HepG2 (cell line): ENCODE results near the gene DDX10. TPM values are rescaled to one million over a fixed set of nuclear protein-coding genes. Genes with fewer than 3 reads are reported as not detected.

Source experiments
- ATAC-seq: fragments of 200-7000 bp; cut with Tn5 transposase; 3 replicates; pipeline ENCODE4 v1.9.1; 2020; ENCODE audit warnings: mild to moderate bottlenecking, moderate library complexity
- BruUV-seq: library from RNA; stranded (reverse); fragments of 400-500 nt; replicated peaks from 2 replicates; lab custom pipeline; 2021; lab: Mats Ljungman, UMichigan
- CTCF ChIA-PET: fragments of 300-600 bp; formaldehyde crosslinking; extraction: SDS; loops from one replicate; lab custom pipeline; 2021; ENCODE audit warnings: low total read pairs, inconsistent platforms, low intra/inter-chr PET ratio; lab: Yijun Ruan, JAX
- POLR2A ChIA-PET: fragments of 350-600 bp; sonication (Branson Sonifier 250); formaldehyde crosslinking; loops from one replicate; lab custom pipeline; 2020; ENCODE audit warnings: antibody characterized with exemption, inconsistent platforms; lab: Yijun Ruan, JAX
- DNase-seq: peaks from one replicate; pipeline ENCODE4 v3.0.0-alpha.2; 2015; ENCODE audit warnings: low spot score
- FAIRE-seq: peaks from 3 replicates; lab custom pipeline; 2011; peaks lifted over from hg19 to GRCh38; lab: Jason Lieb, UNC
- H2AFZ ChIP-seq: one replicate; pipeline ENCODE4 v1.6.1; 2011; ENCODE audit warnings: low read length, inconsistent platforms
- H3K27ac ChIP-seq: fragments of 300-600 bp; 3 replicates; pipeline ENCODE4 v1.8.0; 2011; ENCODE audit warnings: mixed run types, mild to moderate bottlenecking, mixed read lengths, low read length, inconsistent platforms; ENCODE audit not compliant: insufficient read depth; ENCODE audit errors: extremely low read length
- H3K27me3 ChIP-seq, 2 experiments: fragments of 200-600 bp in 1 of 2; 2 replicates in 1 of 2; 3 replicates in 1 of 2; pipeline versions ENCODE4 v1.6.0 to v1.8.0; 2011; ENCODE audit warnings: low read length in 2 of 2, mild to moderate bottlenecking in 2 of 2, moderate library complexity in 2 of 2, inconsistent platforms in 1 of 2; ENCODE audit not compliant: insufficient read depth in 2 of 2, control insufficient read depth in 1 of 2
- H3K36me3 ChIP-seq, 2 experiments: fragments of 200-600 bp in 1 of 2; replicated peaks in 1 of 2; 2 replicates in 1 of 2; 3 replicates in 1 of 2; pipeline versions ENCODE4 v1.5.1 to v1.8.0; 2011; ENCODE audit warnings: low read length in 2 of 2, inconsistent platforms in 1 of 2; ENCODE audit not compliant: insufficient read depth in 2 of 2, control insufficient read depth in 1 of 2
- H3K4me1 ChIP-seq: 2 replicates; pipeline ENCODE4 v1.5.1; 2012; ENCODE audit warnings: low read length, inconsistent platforms; ENCODE audit not compliant: insufficient read depth
- H3K4me2 ChIP-seq: 2 replicates; pipeline ENCODE4 v1.6.0; 2011; ENCODE audit warnings: low read depth, low read length, inconsistent platforms
- H3K4me3 ChIP-seq, 3 experiments: fragments of 200-600 bp in 1 of 3; sonication (generic), shearing (Covaris generic) in 1 of 3; replicated peaks in 1 of 3; 2 replicates each; pipeline ENCODE4 v1.5.1; 2011 to 2016; ENCODE audit warnings: low read length in 3 of 3, inconsistent platforms in 2 of 3, low read depth in 2 of 3, mild to moderate bottlenecking in 2 of 3, control low read depth in 1 of 3, mixed read lengths in 1 of 3; ENCODE audit not compliant: insufficient read depth in 1 of 3
- H3K79me2 ChIP-seq: one replicate; pipeline ENCODE4 v1.6.1; 2011; ENCODE audit warnings: low read length, inconsistent platforms; ENCODE audit not compliant: insufficient read depth
- H3K9ac ChIP-seq: 2 replicates; pipeline ENCODE4 v1.6.0; 2011; ENCODE audit warnings: mild to moderate bottlenecking, low read depth, low read length, inconsistent platforms; ENCODE audit not compliant: insufficient read depth
- H3K9me3 ChIP-seq: 2 replicates; pipeline ENCODE4 v1.5.1; 2012; ENCODE audit warnings: mild to moderate bottlenecking, low read length
- H4K20me1 ChIP-seq: 2 replicates; pipeline ENCODE4 v1.6.0; 2011; ENCODE audit warnings: inconsistent platforms, mild to moderate bottlenecking, low read length, moderate library complexity; ENCODE audit not compliant: insufficient read depth
- HMGA1 ChIP-seq: sonication (generic); formaldehyde crosslinking; conservative IDR thresholded peaks from 2 replicates; pipeline ENCODE4 v1.4.0; 2020; ENCODE audit warnings: missing genetic modification reagents
- HNF4A ChIP-seq: sonication (generic); formaldehyde crosslinking; IDR thresholded peaks from 2 replicates; pipeline ENCODE4 v1.4.0; 2020; ENCODE audit warnings: missing genetic modification reagents
- HOXA5 ChIP-seq: sonication (generic); formaldehyde crosslinking; IDR thresholded peaks from 2 replicates; pipeline ENCODE4 v1.4.0; 2020; ENCODE audit warnings: missing genetic modification reagents
- MIER2 ChIP-seq: IDR thresholded peaks from 2 replicates; pipeline ENCODE4 v1.6.1; 2016; ENCODE audit warnings: missing biosample characterization, missing genetic modification reagents
- MTA3 ChIP-seq: sonication (generic); formaldehyde crosslinking; IDR thresholded peaks from 2 replicates; pipeline ENCODE4 v1.4.0; 2020; ENCODE audit warnings: missing genetic modification reagents
- MXI1 ChIP-seq: IDR thresholded peaks from 3 replicates; pipeline ENCODE4 v1.6.1; 2012; ENCODE audit warnings: low read depth, low read length, inconsistent platforms, borderline replicate concordance
- STAG1 ChIP-seq: sonication (generic); formaldehyde crosslinking; IDR thresholded peaks from 2 replicates; pipeline ENCODE4 v1.4.0; 2020; ENCODE audit warnings: missing genetic modification reagents
- TFE3 ChIP-seq: IDR thresholded peaks from 2 replicates; pipeline ENCODE4 v1.6.1; 2016
- ZBTB21 ChIP-seq: sonication (generic); formaldehyde crosslinking; IDR thresholded peaks from 2 replicates; pipeline ENCODE4 v1.4.0; 2020; ENCODE audit warnings: missing genetic modification reagents
- ZFP62 ChIP-seq: sonication (generic); formaldehyde crosslinking; IDR thresholded peaks from 2 replicates; pipeline ENCODE4 v1.4.0; 2020; ENCODE audit warnings: missing genetic modification reagents
- ZMYM4 ChIP-seq: sonication (generic); formaldehyde crosslinking; IDR thresholded peaks from 2 replicates; pipeline ENCODE4 v1.8.1; 2023; ENCODE audit warnings: mild to moderate bottlenecking, missing genetic modification reagents
- ZNF496 ChIP-seq: sonication (generic); formaldehyde crosslinking; IDR thresholded peaks from 2 replicates; pipeline ENCODE4 v1.8.1; 2023; ENCODE audit warnings: mild to moderate bottlenecking, moderate library complexity, missing genetic modification reagents; ENCODE audit not compliant: insufficient replicate concordance
- ZNF775 ChIP-seq: sonication (generic); formaldehyde crosslinking; IDR thresholded peaks from 2 replicates; pipeline ENCODE4 v1.4.0; 2020; ENCODE audit warnings: missing genetic modification reagents, mild to moderate bottlenecking, moderate library complexity, borderline replicate concordance
- WGBS: methylation state at CpG from one replicate; pipeline ENCODE4 v1.1.6; 2017; ENCODE audit warnings: low lambda C conversion rate; 5-methylcytosine and 5-hydroxymethylcytosine counted together
- in situ Hi-C: cut with HindIII; loops from 2 replicates; pipeline ENCODE4 v1.10.0; 2017; ENCODE audit warnings: low pct_unique_long_range_greater_than_20kb; ENCODE audit not compliant: extremely low pct_ligation_motif_present
- intact Hi-C: fragments of 100-400 bp; cut with micrococcal nuclease; formaldehyde crosslinking; loops from one replicate; pipeline ENCODE4 v1.10.0; 2022; ENCODE audit not compliant: unreplicated experiment
- polyA plus RNA-seq, 8 experiments: library from polyadenylated mRNA; depleted of rRNA in 3 of 8; stranded (reverse) in 7 of 8; unstranded in 1 of 8; fragments of >200 nt; fragmentation: Illumina TruSeq in 4 of 8; extraction: Trizol in 4 of 8; gene quantifications; 2 replicates each; pipeline versions ENCODE4 v1.2.1 to v1.2.3, GENCODE V29; 2011 to 2016; ENCODE audit warnings: low read depth in 4 of 8, missing spikeins in 1 of 8, mixed read lengths in 1 of 8; ENCODE audit not compliant: insufficient read depth in 1 of 8
- total RNA-seq, 5 experiments: library from RNA; depleted of rRNA; stranded (reverse); fragments of >200 nt; fragmentation: Illumina TruSeq; extraction: Trizol; gene quantifications; 2 replicates each; pipeline ENCODE4 v1.2.3, GENCODE V29; 2016; ENCODE audit warnings: low read depth in 1 of 5
- TF ChIP-seq, protein P1 (sequence below): sonication (generic); formaldehyde crosslinking; IDR thresholded peaks from 2 replicates; pipeline ENCODE4 v1.5.0; 2020; ENCODE audit warnings: mild to moderate bottlenecking, missing genetic modification reagents, moderate library complexity
- TF ChIP-seq, protein P2 (sequence below): sonication (generic); formaldehyde crosslinking; IDR thresholded peaks from 2 replicates; pipeline ENCODE4 v1.5.0; 2020; ENCODE audit warnings: mild to moderate bottlenecking, missing genetic modification reagents
- TF ChIP-seq, protein P3 (sequence below): sonication (generic); formaldehyde crosslinking; IDR thresholded peaks from 2 replicates; pipeline ENCODE4 v1.4.0; 2020; ENCODE audit warnings: low read depth, mild to moderate bottlenecking, missing genetic modification reagents

The DDX10 gene
- total and polyA plus RNA-seq, 2 of the 13 experiments (the other 11 are each of a cell fraction or from before 2014, with no cell fraction given), result 17.0 to 32.0 TPM

DNA sequence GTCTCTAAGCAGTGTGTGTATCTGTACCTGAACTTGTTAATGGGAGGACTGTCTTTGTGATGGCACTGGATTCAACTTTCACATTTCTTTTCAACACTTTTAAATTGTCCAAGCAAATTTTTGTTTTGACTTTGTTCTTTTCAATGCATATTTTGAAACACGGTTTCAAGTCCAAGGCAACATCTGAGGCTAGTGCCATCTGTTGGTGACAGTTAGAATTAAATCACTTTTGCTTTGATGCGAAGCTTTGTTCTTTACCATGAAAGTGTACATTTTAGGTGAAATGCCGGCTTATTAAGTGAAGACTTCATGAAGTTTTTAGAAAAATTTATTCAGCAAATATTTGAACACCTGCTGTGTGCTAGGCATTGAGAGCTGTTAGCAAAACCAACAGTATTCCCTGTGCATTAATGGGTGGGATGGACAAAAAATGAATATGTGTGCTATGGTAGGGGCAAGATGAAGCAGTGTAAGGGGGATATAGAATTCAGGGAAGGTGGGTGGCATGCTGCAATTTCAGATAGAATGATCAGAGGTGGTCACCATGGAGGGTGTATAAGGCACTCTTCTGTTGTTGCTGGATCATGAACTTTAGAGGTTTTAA, 70.2 kb downstream of the DDX10 start:
- POLR2A ChIA-PET, result no interaction called here
- H4K20me1 ChIP-seq, result no peaks in the 10 kb centered on the region
- H3K4me2 ChIP-seq, result no peak overlapping the region
- H3K9ac ChIP-seq, result no peak overlapping the region
- no peak; the same call in 2 of the 3 replicates for ATAC-seq
- peaks cover 5% of the 10 kb centered on the region; the same call in 1 of the 2 replicates for H3K4me1 ChIP-seq
- H2AFZ ChIP-seq, result no peak overlapping the region
- CTCF ChIA-PET, result interaction anchor here (1.4 kb wide), 1 partner anchor 37 kb away, joined by 5 read pairs; no protein-coding TSS in a partner anchor
- H3K27me3 ChIP-seq, result no peaks in the 10 kb centered on the region
- H3K4me3 ChIP-seq, result no peak overlapping the region
- H3K27ac ChIP-seq, result no peak overlapping the region
- H3K9me3 ChIP-seq, result no peaks in the 10 kb centered on the region
- in situ Hi-C loops (no loop called here), intact Hi-C loops (loop anchor here (1.0 kb wide), 1 partner anchor 37 kb away; no protein-coding TSS in a partner anchor)
- BruUV-seq, result no TSS peak
- peak; percentile 77 for FAIRE-seq
- 70% methylated on average over 3 of the region's 3 CpGs for WGBS
- H3K36me3 ChIP-seq, result peaks cover 0 to 4% of the 10 kb centered on the region in 2 experiments; a peak in 2 of 5 replicates
- peak; percentile 21 for DNase-seq
- H3K79me2 ChIP-seq, result peaks cover 5% of the 10 kb centered on the region
- TF ChIP-seq MTA3 (CRISPR knock-in tag), result no peak
- no peak for TF ChIP-seq MXI1
- TF ChIP-seq, protein P1, sequence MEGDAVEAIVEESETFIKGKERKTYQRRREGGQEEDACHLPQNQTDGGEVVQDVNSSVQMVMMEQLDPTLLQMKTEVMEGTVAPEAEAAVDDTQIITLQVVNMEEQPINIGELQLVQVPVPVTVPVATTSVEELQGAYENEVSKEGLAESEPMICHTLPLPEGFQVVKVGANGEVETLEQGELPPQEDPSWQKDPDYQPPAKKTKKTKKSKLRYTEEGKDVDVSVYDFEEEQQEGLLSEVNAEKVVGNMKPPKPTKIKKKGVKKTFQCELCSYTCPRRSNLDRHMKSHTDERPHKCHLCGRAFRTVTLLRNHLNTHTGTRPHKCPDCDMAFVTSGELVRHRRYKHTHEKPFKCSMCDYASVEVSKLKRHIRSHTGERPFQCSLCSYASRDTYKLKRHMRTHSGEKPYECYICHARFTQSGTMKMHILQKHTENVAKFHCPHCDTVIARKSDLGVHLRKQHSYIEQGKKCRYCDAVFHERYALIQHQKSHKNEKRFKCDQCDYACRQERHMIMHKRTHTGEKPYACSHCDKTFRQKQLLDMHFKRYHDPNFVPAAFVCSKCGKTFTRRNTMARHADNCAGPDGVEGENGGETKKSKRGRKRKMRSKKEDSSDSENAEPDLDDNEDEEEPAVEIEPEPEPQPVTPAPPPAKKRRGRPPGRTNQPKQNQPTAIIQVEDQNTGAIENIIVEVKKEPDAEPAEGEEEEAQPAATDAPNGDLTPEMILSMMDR (CRISPR knock-in tag), result peak; percentile 37
- no peak for TF ChIP-seq ZNF496 (CRISPR knock-in tag)
- TF ChIP-seq ZFP62 (CRISPR knock-in tag), result no peak
- no peak for TF ChIP-seq MIER2
- TF ChIP-seq ZBTB21 (CRISPR knock-in tag), result no peak
- TF ChIP-seq, protein P2, sequence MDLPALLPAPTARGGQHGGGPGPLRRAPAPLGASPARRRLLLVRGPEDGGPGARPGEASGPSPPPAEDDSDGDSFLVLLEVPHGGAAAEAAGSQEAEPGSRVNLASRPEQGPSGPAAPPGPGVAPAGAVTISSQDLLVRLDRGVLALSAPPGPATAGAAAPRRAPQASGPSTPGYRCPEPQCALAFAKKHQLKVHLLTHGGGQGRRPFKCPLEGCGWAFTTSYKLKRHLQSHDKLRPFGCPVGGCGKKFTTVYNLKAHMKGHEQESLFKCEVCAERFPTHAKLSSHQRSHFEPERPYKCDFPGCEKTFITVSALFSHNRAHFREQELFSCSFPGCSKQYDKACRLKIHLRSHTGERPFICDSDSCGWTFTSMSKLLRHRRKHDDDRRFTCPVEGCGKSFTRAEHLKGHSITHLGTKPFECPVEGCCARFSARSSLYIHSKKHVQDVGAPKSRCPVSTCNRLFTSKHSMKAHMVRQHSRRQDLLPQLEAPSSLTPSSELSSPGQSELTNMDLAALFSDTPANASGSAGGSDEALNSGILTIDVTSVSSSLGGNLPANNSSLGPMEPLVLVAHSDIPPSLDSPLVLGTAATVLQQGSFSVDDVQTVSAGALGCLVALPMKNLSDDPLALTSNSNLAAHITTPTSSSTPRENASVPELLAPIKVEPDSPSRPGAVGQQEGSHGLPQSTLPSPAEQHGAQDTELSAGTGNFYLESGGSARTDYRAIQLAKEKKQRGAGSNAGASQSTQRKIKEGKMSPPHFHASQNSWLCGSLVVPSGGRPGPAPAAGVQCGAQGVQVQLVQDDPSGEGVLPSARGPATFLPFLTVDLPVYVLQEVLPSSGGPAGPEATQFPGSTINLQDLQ (CRISPR knock-in tag), result no peak
- TF ChIP-seq ZMYM4 (CRISPR knock-in tag), result peak; percentile 15; the same call in 1 of the 2 replicates
- TF ChIP-seq HMGA1, result no peak
- TF ChIP-seq, protein P3, sequence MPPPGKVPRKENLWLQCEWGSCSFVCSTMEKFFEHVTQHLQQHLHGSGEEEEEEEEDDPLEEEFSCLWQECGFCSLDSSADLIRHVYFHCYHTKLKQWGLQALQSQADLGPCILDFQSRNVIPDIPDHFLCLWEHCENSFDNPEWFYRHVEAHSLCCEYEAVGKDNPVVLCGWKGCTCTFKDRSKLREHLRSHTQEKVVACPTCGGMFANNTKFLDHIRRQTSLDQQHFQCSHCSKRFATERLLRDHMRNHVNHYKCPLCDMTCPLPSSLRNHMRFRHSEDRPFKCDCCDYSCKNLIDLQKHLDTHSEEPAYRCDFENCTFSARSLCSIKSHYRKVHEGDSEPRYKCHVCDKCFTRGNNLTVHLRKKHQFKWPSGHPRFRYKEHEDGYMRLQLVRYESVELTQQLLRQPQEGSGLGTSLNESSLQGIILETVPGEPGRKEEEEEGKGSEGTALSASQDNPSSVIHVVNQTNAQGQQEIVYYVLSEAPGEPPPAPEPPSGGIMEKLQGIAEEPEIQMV (CRISPR knock-in tag), result no peak
- TF ChIP-seq TFE3, result no peak
- TF ChIP-seq HOXA5 (CRISPR knock-in tag), result no peak
- no peak for TF ChIP-seq ZNF775
- 0 out of 2 replicates have a peak, but pooled peaks have one; percentile 5 for TF ChIP-seq STAG1 (CRISPR knock-in tag)
- TF ChIP-seq HNF4A (CRISPR knock-in tag), result peak; percentile 38; the same call in 1 of the 2 replicates
